ENCODE results near the gene FIGNL2. TPM values are rescaled to one million over a fixed set of nuclear protein-coding genes. Genes with fewer than 3 reads are reported as not detected.

The FIGNL2 gene
- total RNA-seq, 4 donors from 2014 or later = 1.7 to 2.7 TPM; not detected in 2

- no peaks in the 10 kb centered on the region for H3K36me3 ChIP-seq
- intact Hi-C loops (cut with DNase I; ENCODE audit: low total_unique reads) = loop anchor here (2.0 kb wide), 1 partner anchor 28 kb away; no protein-coding TSS in a partner anchor
- H3K4me1 ChIP-seq = no peaks in the 10 kb centered on the region
- no peak overlapping the region for H3K4me3 ChIP-seq
- TF ChIP-seq CTCF (IDR thresholded peaks at IDR 0.05) (no peak), POLR2A (IDR thresholded peaks at IDR 0.05) (no peak)
- DNase-seq = no peak
- H3K9me3 ChIP-seq = no peaks in the 10 kb centered on the region
- H3K27me3 ChIP-seq = no peaks in the 10 kb centered on the region
- H3K27ac ChIP-seq = no peak overlapping the region
These were observed 31.2 kb downstream of the FIGNL2 start for GRCh38 chr12:51817027-51817953.

- intact Hi-C loops (cut with DNase I; ENCODE audit: low total_unique reads) = no loop called here
- no peaks in the 10 kb centered on the region for H3K27me3 ChIP-seq
- H3K4me1 ChIP-seq = no peaks in the 10 kb centered on the region
- H3K27ac ChIP-seq = no peak overlapping the region
- no peak for DNase-seq
- no peak for TF ChIP-seq POLR2A (IDR thresholded peaks at IDR 0.05)
- TF ChIP-seq CTCF (IDR thresholded peaks at IDR 0.05) = no peak
- no peaks in the 10 kb centered on the region for H3K36me3 ChIP-seq
- no peak overlapping the region for H3K4me3 ChIP-seq
- H3K9me3 ChIP-seq = no peaks in the 10 kb centered on the region
These were observed 32.9 kb downstream of the FIGNL2 start for GRCh38 chr12:51815571-51815970.

- H3K27me3 ChIP-seq = no peaks in the 10 kb centered on the region
- intact Hi-C loops (cut with DNase I; ENCODE audit: low total_unique reads) = no loop called here
- no peaks in the 10 kb centered on the region for H3K9me3 ChIP-seq
- TF ChIP-seq POLR2A (IDR thresholded peaks at IDR 0.05) (peak in 1 of 2 donors; percentile 31), CTCF (IDR thresholded peaks at IDR 0.05) (peak; percentile 12 to 82 (median 58))
- H3K36me3 ChIP-seq = no peaks in the 10 kb centered on the region
- DNase-seq = peak; percentile 51 to 64
- H3K4me1 ChIP-seq = no peaks in the 10 kb centered on the region
- H3K27ac ChIP-seq = peak overlapping the region; percentile 73 to 80
- peak overlapping the region; percentile 47 for H3K4me3 ChIP-seq
These were observed 34.0 kb downstream of the FIGNL2 start for GRCh38 chr12:51814311-51815088.

- peak overlapping the region; percentile 73 to 80 for H3K27ac ChIP-seq
- intact Hi-C loops (cut with DNase I; ENCODE audit: low total_unique reads) = no loop called here
These were observed 34.6 kb downstream of the FIGNL2 start for GRCh38 chr12:51813931-51814310.

More at GRCh38 chr12:51813931-51814310, 34.6 kb downstream of the FIGNL2 start:
- Histone ChIP-seq H3K9me3 (no peaks in the 10 kb centered on the region), H3K4me1 (no peaks in the 10 kb centered on the region), H3K36me3 (no peaks in the 10 kb centered on the region), H3K27me3 (no peaks in the 10 kb centered on the region), H3K4me3 (peak overlapping the region in 1 of 2 donors; percentile 47)
- no peak for DNase-seq
- TF ChIP-seq POLR2A (IDR thresholded peaks at IDR 0.05) = no peak
- TF ChIP-seq CTCF (IDR thresholded peaks at IDR 0.05) = no peak

Data from uterus (tissue), 4 donors.